ENCODE results near the gene RHBDF2. TPM values are rescaled to one million over a fixed set of nuclear protein-coding genes. Genes with fewer than 3 reads are reported as not detected.

The RHBDF2 gene
- total RNA-seq, 1 experiment from 2014 or later = 33.0 TPM

DNA sequence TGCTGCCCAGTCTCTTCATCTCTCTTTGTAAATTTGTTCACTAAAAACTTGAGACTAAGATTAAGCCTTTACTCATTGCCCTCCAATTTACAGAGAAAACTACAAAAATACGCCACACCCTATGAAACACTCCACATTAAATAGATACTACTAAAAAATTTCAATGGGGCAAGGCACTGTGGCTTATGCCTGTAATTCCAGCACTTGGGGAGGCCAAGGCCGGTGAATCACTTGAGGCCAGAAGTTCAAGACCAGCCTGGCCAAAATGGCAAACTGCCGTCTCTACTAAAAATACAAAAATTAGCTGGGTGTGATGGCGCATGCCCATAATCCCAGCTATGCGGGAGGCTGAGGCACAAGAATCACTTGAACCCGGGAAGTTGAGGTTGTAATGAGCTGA lies 52.1 kb downstream of the RHBDF2 start:
- Mint-ChIP-seq H3K9me3 (peaks cover 4% of the 10 kb centered on the region), H3K36me3 (no peaks in the 10 kb centered on the region), H3K27me3 (ENCODE audit: low read depth) (no peaks in the 10 kb centered on the region), H3K4me1 (peaks cover 72% of the 10 kb centered on the region), H3K27ac (peak overlapping the region; percentile 50; the same call in 1 of the 2 replicates), H3K4me3 (no peak overlapping the region)
- CTCF ChIA-PET = interaction anchor here (0.9 to 1.9 kb wide), 4 partner anchors 9 to 76 kb away, joined by 3 to 6 read pairs (median 4); no protein-coding TSS in a partner anchor
- TF ChIP-seq, protein P1, sequence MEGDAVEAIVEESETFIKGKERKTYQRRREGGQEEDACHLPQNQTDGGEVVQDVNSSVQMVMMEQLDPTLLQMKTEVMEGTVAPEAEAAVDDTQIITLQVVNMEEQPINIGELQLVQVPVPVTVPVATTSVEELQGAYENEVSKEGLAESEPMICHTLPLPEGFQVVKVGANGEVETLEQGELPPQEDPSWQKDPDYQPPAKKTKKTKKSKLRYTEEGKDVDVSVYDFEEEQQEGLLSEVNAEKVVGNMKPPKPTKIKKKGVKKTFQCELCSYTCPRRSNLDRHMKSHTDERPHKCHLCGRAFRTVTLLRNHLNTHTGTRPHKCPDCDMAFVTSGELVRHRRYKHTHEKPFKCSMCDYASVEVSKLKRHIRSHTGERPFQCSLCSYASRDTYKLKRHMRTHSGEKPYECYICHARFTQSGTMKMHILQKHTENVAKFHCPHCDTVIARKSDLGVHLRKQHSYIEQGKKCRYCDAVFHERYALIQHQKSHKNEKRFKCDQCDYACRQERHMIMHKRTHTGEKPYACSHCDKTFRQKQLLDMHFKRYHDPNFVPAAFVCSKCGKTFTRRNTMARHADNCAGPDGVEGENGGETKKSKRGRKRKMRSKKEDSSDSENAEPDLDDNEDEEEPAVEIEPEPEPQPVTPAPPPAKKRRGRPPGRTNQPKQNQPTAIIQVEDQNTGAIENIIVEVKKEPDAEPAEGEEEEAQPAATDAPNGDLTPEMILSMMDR (IDR thresholded peaks at IDR 0.05) = no peak
- no peak for TF ChIP-seq HMGXB4 (CRISPR knock-in tag; IDR thresholded peaks at IDR 0.05)
- no peak for TF ChIP-seq PREB (CRISPR knock-in tag; IDR thresholded peaks at IDR 0.05; ENCODE audit: borderline replicate concordance)
- no peak for TF ChIP-seq SMAD3 (CRISPR knock-in tag; IDR thresholded peaks at IDR 0.05; ENCODE audit: borderline replicate concordance)
- no peak for DNase-seq (ENCODE audit: low spot score)
- ATAC-seq = no peak
- POLR2A ChIA-PET = no interaction called here

DNA sequence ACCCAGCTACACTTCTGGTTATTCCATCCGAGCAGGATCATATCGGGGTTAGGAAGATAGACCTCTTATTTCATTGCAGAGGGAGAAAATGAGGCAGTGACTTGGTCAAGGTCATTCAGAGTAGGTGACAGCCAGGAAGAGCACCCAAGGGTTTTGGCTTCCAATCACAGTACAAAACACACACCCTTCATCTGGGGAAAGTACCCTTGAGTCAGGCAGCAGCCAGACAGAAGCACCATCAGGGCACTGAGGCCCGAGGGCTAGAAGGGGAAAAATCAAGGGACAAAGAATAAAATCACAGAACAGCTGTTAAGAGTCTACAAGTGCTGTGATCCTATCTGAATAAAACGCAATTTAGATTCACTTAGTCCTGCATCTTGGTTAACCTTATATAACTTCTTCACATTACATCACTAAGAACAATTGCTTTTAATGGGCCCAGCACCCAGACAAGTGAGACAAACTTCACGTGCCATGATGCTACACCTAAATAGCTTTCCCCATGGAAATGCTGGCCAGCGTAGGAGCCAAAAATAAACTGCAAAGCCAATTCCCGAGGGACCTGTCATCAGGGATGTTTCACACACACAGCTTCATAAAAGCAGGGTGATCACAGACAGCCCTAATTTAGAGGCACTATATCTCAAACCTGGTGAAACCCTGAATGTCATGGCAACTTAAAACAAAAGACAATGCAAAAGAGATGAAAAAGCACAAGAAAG lies 53.1 kb downstream of the RHBDF2 start:
- no peaks in the 10 kb centered on the region for H3K9me3 Mint-ChIP-seq
- ChIA-PET CTCF (interaction anchor here (0.9 to 1.9 kb wide), 4 partner anchors 10 to 75 kb away, joined by 3 to 6 read pairs (median 4); no protein-coding TSS in a partner anchor), POLR2A (interaction anchor here (0.6 kb wide), 1 partner anchor 467 kb away, joined by 4 read pairs; no protein-coding TSS in a partner anchor)
- H3K4me1 Mint-ChIP-seq = peaks cover 82% of the 10 kb centered on the region
- DNase-seq (ENCODE audit: low spot score) (no peak), ATAC-seq (no peak)
- no peak overlapping the region for H3K4me3 Mint-ChIP-seq
- no peaks in the 10 kb centered on the region for H3K36me3 Mint-ChIP-seq
- H3K27ac Mint-ChIP-seq = peak overlapping the region; percentile 86; the same call in 1 of the 2 replicates
- no peaks in the 10 kb centered on the region for H3K27me3 Mint-ChIP-seq (ENCODE audit: low read depth)
- TF ChIP-seq EMX1 (CRISPR knock-in tag; IDR thresholded peaks at IDR 0.05) (no peak), ZNF121 (CRISPR knock-in tag; IDR thresholded peaks at IDR 0.05) (no peak), FOXK1 (CRISPR knock-in tag; IDR thresholded peaks at IDR 0.05) (no peak), SMAD3 (CRISPR knock-in tag; IDR thresholded peaks at IDR 0.05; ENCODE audit: borderline replicate concordance) (no peak), GRHL2 (CRISPR knock-in tag; IDR thresholded peaks at IDR 0.05; ENCODE audit: insufficient replicate concordance, severe bottlenecking) (no peak), ZNF281 (CRISPR knock-in tag; IDR thresholded peaks at IDR 0.05) (no peak), CREM (CRISPR knock-in tag; IDR thresholded peaks at IDR 0.05) (no peak), ZNF138 (CRISPR knock-in tag; conservative IDR thresholded peaks at IDR 0.05) (no peak), SOX15 (CRISPR knock-in tag; IDR thresholded peaks at IDR 0.05) (no peak), NFE2L1 (CRISPR knock-in tag; IDR thresholded peaks at IDR 0.05) (no peak), ZNF263 (CRISPR knock-in tag; IDR thresholded peaks at IDR 0.05; ENCODE audit: low read depth) (no peak), CBFB (CRISPR knock-in tag; IDR thresholded peaks at IDR 0.05; ENCODE audit: low read depth) (no peak), ZNF416 (CRISPR knock-in tag; IDR thresholded peaks at IDR 0.05) (no peak)
- TF ChIP-seq, protein P2, sequence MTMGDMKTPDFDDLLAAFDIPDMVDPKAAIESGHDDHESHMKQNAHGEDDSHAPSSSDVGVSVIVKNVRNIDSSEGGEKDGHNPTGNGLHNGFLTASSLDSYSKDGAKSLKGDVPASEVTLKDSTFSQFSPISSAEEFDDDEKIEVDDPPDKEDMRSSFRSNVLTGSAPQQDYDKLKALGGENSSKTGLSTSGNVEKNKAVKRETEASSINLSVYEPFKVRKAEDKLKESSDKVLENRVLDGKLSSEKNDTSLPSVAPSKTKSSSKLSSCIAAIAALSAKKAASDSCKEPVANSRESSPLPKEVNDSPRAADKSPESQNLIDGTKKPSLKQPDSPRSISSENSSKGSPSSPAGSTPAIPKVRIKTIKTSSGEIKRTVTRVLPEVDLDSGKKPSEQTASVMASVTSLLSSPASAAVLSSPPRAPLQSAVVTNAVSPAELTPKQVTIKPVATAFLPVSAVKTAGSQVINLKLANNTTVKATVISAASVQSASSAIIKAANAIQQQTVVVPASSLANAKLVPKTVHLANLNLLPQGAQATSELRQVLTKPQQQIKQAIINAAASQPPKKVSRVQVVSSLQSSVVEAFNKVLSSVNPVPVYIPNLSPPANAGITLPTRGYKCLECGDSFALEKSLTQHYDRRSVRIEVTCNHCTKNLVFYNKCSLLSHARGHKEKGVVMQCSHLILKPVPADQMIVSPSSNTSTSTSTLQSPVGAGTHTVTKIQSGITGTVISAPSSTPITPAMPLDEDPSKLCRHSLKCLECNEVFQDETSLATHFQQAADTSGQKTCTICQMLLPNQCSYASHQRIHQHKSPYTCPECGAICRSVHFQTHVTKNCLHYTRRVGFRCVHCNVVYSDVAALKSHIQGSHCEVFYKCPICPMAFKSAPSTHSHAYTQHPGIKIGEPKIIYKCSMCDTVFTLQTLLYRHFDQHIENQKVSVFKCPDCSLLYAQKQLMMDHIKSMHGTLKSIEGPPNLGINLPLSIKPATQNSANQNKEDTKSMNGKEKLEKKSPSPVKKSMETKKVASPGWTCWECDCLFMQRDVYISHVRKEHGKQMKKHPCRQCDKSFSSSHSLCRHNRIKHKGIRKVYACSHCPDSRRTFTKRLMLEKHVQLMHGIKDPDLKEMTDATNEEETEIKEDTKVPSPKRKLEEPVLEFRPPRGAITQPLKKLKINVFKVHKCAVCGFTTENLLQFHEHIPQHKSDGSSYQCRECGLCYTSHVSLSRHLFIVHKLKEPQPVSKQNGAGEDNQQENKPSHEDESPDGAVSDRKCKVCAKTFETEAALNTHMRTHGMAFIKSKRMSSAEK (CRISPR knock-in tag; IDR thresholded peaks at IDR 0.05; ENCODE audit: borderline replicate concordance) = no peak
- TF ChIP-seq, protein P3, sequence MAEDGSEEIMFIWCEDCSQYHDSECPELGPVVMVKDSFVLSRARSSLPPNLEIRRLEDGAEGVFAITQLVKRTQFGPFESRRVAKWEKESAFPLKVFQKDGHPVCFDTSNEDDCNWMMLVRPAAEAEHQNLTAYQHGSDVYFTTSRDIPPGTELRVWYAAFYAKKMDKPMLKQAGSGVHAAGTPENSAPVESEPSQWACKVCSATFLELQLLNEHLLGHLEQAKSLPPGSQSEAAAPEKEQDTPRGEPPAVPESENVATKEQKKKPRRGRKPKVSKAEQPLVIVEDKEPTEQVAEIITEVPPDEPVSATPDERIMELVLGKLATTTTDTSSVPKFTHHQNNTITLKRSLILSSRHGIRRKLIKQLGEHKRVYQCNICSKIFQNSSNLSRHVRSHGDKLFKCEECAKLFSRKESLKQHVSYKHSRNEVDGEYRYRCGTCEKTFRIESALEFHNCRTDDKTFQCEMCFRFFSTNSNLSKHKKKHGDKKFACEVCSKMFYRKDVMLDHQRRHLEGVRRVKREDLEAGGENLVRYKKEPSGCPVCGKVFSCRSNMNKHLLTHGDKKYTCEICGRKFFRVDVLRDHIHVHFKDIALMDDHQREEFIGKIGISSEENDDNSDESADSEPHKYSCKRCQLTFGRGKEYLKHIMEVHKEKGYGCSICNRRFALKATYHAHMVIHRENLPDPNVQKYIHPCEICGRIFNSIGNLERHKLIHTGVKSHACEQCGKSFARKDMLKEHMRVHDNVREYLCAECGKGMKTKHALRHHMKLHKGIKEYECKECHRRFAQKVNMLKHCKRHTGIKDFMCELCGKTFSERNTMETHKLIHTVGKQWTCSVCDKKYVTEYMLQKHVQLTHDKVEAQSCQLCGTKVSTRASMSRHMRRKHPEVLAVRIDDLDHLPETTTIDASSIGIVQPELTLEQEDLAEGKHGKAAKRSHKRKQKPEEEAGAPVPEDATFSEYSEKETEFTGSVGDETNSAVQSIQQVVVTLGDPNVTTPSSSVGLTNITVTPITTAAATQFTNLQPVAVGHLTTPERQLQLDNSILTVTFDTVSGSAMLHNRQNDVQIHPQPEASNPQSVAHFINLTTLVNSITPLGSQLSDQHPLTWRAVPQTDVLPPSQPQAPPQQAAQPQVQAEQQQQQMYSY (CRISPR knock-in tag; IDR thresholded peaks at IDR 0.05) = no peak

Measured in WTC11 (cell line).